Measurements from ENCODE around the gene RRP1B.
"Not testable (repeated sequence)": the region's sequence is repeated elsewhere in the genome, so short reads cannot be mapped to it uniquely, and the experiment has no call there.

The RRP1B gene

GRCh38 chr21:43640400-43640799 lies 19.0 kb upstream of the RRP1B start:
- no peak for DNase-seq

- no peak for DNase-seq
Observed at GRCh38 chr21:43643193-43643592, 16.2 kb upstream of the RRP1B start.

- no peak for DNase-seq
Observed at GRCh38 chr21:43644071-43644470, 15.3 kb upstream of the RRP1B start.

DNA sequence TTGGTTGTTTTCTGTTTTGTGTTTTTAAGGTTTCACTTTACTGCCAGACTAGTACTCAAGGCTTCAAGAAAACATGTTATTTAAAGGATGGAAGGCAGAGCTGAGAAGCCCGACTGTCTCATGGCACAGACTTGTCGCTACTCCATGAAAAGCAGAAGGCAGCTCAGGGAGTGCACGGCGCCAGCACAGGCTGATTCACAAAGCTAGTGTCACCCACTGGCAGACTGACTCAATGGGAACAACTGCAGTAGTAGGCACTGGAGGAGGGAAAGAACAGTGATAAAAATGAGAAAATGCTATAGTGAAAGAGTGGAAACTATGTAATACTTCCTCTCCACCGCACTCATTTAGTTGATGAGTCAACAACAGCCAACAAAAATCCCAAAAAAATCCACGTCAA lies 14.8 kb upstream of the RRP1B start:
- no peak for DNase-seq

DNA sequence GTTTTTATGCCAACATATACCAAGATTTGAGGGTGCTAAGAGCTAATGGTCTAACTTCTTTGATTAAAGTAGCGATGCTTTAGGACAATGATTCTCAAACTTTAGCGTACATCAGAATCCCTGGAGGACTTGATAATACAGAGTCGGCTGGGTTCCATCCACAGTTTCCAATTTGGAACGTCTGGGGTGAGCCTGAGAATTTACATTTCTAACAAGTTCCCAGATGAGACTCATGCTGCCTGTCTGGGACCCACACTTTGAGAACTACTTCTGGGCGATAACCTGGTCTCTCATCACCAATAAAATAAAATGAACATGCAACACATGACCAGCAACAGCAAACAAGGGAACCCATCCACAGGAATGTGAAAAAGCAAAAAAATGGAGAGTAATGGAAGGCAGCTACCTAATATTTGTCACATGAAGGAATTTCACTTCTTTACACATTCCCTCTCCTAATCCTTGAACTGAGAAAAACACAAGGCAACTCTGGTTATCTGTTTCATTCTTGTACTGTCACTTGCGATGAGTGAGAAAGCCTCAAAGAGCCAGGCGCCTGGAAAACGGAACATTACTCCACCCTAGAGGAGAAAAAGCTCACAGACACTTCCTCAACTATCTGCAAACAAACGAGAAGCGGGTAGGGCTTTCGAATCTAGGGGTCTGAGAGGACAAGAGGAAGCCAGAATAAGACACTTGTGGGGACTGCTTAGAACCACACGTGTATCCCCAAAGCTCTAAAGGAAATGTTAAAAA lies 14.0 kb upstream of the RRP1B start:
- peak; percentile 36 to 61 for DNase-seq

DNA sequence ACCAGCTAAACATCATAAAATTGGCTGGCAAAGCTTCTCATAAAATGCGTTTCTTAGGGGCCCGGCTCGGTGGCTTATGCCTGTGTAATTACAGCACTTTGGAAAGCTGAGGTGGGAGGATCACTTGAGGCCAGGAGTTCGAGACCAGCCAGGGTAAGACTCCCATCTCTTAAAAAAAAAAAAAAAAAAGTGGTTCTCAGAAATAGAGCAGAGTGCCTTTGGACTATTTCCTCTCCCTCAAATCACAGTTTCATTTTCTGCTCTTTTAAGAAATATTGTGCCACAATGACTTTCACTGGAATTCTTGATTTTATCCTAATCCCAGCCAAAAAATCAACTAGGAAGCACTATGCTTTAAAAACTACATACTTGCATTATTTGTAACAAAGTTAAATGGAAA lies 13.4 kb upstream of the RRP1B start:
- DNase-seq, result no peak

GRCh38 chr21:43646550-43647260 lies 12.7 kb upstream of the RRP1B start:
- peak; percentile 89 for DNase-seq

- no peak for DNase-seq
Observed at GRCh38 chr21:43648171-43648570, 11.2 kb upstream of the RRP1B start.

GRCh38 chr21:43651926-43652325 lies 7.4 kb upstream of the RRP1B start:
- not testable (repeated sequence) for DNase-seq

- no peak for DNase-seq
Observed at GRCh38 chr21:43652616-43653015, 6.7 kb upstream of the RRP1B start.

DNA sequence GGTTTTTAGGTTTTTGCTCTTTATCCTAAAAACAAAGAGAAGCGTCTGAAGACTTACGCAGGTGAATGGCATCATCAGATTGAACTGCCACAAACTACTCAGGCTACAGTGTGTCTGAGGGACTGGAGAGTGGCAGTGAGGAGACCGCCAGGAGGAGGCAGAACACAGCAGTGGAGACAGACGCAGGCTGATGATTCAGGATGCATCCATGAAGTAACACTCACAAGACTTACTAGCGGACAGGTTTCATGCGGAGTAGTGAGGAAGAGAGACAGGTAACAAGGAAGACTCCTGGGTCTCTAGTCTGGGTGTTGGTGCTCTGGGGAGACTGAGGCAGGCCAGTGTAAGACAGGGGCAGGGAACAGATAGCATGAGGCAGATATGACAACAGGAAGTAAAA lies 5.7 kb upstream of the RRP1B start:
- DNase-seq, result no peak

GRCh38 chr21:43654806-43655489 lies 4.4 kb upstream of the RRP1B start:
- no peak for DNase-seq

GRCh38 chr21:43657355-43658087 lies 1.8 kb upstream of the RRP1B start:
- no peak for DNase-seq

GRCh38 chr21:43658088-43658741 lies 1.1 kb upstream of the RRP1B start:
- DNase-seq, result no peak

GRCh38 chr21:43658769-43659135 lies 608 bp upstream of the RRP1B start:
- DNase-seq, result no peak

DNA sequence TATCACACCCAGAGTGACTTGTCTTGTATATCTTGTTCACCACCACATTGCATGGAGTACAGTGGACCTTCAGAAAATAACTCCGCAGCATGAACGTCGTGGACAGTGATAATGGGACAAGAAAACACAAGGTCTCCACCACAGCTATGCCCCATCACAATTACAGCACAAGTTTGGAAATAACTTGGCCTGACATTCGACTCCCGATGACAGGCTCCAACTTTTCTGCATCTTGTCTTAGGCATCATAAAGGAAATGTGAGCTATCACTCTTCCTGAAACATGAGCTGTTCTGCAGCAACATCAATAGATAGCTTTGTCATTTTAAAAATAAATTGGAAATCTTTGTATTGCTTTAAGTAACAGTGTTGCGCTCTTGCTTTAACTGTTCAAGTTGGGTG lies 2.9 kb downstream of the RRP1B start:
- DNase-seq, result no peak

- no peak for DNase-seq
Observed at GRCh38 chr21:43663033-43663432, 3.7 kb downstream of the RRP1B start.

GRCh38 chr21:43664358-43664757 lies 5.0 kb downstream of the RRP1B start:
- DNase-seq, result no peak

DNA sequence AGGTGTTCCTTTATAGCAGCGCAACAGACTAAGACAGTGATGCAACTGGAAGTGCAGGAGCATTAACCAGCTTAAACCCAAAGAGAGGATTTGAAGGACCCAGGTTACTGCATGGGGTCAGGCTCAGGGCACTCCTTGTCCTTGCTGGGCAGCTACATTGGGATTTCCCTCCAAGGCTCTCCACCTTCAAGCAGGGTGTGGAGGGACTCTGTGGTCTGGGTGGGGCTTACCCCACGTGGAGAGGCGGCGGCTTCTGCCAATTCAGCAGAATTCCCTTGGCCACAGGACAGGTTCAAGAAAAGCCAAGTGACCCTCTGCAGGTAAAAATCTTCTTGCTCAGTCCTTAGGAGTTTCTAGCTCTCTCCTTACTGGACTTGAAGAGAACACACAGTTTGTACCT lies 6.5 kb downstream of the RRP1B start:
- DNase-seq, result no peak

DNA sequence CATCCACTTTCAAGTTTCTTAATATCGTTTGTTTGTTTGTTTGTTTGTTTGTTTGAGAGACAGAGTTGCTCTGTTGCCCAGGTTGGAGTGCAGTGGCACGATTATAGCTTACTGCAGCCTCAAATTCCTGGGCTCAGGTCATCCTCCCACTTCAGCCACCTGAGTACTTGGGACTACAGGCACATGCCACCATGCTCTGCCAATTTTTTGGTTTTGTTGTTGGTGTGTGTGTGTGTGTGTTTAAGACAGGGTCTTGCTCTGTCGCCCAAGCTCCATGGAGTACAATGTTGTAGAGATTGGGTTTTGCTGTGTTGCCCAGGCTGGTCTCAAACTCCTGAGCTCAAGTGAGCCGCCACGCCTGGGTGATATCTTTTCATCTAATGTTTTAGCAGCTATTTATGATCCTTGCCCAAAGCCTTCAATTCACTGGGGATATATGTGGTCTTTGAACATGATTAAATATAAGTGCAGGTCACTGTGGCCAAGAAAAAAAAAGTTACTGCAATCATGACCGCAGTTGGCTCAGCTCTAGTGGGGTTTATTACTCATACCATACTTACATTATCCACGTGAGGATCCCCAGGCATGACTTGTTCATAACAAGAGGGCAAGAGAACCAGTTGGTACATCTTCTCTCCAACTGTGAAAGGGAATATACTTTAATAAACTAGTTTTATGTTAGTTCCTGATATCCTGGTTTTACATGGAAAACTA lies 8.0 kb downstream of the RRP1B start:
- no peak for DNase-seq

- DNase-seq, result no peak
Observed at GRCh38 chr21:43669828-43670605, 10.7 kb downstream of the RRP1B start.
